ENCODE data around the gene ARRDC4. TPM values are rescaled to one million over a fixed set of nuclear protein-coding genes. Genes with fewer than 3 reads are reported as not detected.

ARRDC4 gene
- total RNA-seq, 1 experiment from 2014 or later: 8.7 TPM

- Mint-ChIP-seq H3K4me3 (no peak overlapping the region), H3K4me1 (peaks cover 0 to 3% of the 10 kb centered on the region in 2 experiments; a peak in 3 of 4 replicates), H3K36me3 (ENCODE audit: insufficient read depth in 1 of 3, low read depth in 3 of 3) (no peaks in the 10 kb centered on the region; a peak in 1 of 7 replicates), H3K27me3 (ENCODE audit: low read depth) (no peaks in the 10 kb centered on the region), H3K9me3 (no peaks in the 10 kb centered on the region), H3K27ac (no peak overlapping the region)
- Histone ChIP-seq H3K4ac (ENCODE audit: low read depth, low read length) (no peak overlapping the region), H3T11ph (ENCODE audit: low read length) (no peak overlapping the region), H3K27ac (ENCODE audit: insufficient read length, low read depth, low read length) (no peak overlapping the region), H2BK20ac (ENCODE audit: low read depth, low read length, poor library complexity, severe bottlenecking) (no peak overlapping the region), H4K8ac (replicated peaks; ENCODE audit: insufficient read length, low read depth, low read length) (no peak overlapping the region), H2AK5ac (ENCODE audit: insufficient read length, low read length) (no peak overlapping the region), H2BK5ac (ENCODE audit: insufficient read length, low read length) (no peak overlapping the region), H3K79me1 (ENCODE audit: insufficient read depth, low read depth, low read length, poor library complexity, severe bottlenecking) (no peaks in the 10 kb centered on the region), H3K23ac (ENCODE audit: insufficient read length, low read depth, low read length) (no peak overlapping the region), H4K5ac (ENCODE audit: insufficient read length, low read depth, low read length) (no peak overlapping the region), H2AFZ (ENCODE audit: low read length) (no peak overlapping the region), H4K91ac (ENCODE audit: insufficient read length, low read depth, low read length) (no peak overlapping the region), H4K20me1 (ENCODE audit: control insufficient read depth, insufficient read depth, insufficient read length) (peaks cover 2% of the 10 kb centered on the region), H3K27me3 (ENCODE audit: insufficient read depth, low read length) (no peaks in the 10 kb centered on the region), H3K9ac (ENCODE audit: extremely low read depth, insufficient read length, low read length) (no peak overlapping the region), H2BK12ac (ENCODE audit: insufficient read length, low read depth, low read length) (no peak overlapping the region), H3K18ac (ENCODE audit: insufficient read length, low read depth, low read length) (no peak overlapping the region), H3K4me2 (ENCODE audit: insufficient read depth, insufficient read length, low read length) (no peak overlapping the region), H3K23me2 (ENCODE audit: insufficient read length, low read depth, low read length, poor library complexity, severe bottlenecking) (no peaks in the 10 kb centered on the region), H2BK15ac (ENCODE audit: low read depth, low read length) (no peak overlapping the region), H3K79me2 (ENCODE audit: insufficient read depth, low read length) (no peaks in the 10 kb centered on the region), H3K4me1 (ENCODE audit: insufficient read depth, low read length) (no peaks in the 10 kb centered on the region), H3K9me3 (ENCODE audit: control insufficient read depth, low read depth, low read length) (no peaks in the 10 kb centered on the region), H3K56ac (ENCODE audit: insufficient read length, low read depth, low read length) (no peak overlapping the region), H3K14ac (ENCODE audit: insufficient read depth, low read length) (no peak overlapping the region), H2BK120ac (ENCODE audit: low read depth, low read length, poor library complexity, severe bottlenecking) (no peak overlapping the region)
- DNase-seq: no peak
- TF ChIP-seq CTCF (conservative IDR thresholded peaks at IDR 0.05): no peak
- no CpG with 5 or more reads among the region's 5 CpGs for WGBS (ENCODE audit: extremely low coverage, insufficient read length, low lambda C conversion rate)
Observed at GRCh38 chr15:98003518-98003917, 43.0 kb downstream of the ARRDC4 start.
